ENCODE results near the gene FXR2. TPM values are rescaled to one million over a fixed set of nuclear protein-coding genes. Genes with fewer than 3 reads are reported as not detected.

Gene FXR2
- total and polyA plus RNA-seq, 2 donors (not counting 1 experiment from before 2014, with no cell fraction given): 22.0 to 46.6 TPM

GRCh38 chr17:7633093-7633492, 18.4 kb upstream of the FXR2 start:
- H3K9ac ChIP-seq (ENCODE audit: insufficient read depth, low read length): no peak overlapping the region
- no peak overlapping the region for H3K27ac ChIP-seq (ENCODE audit: insufficient read depth, low read length)
- no peak overlapping the region for H2AFZ ChIP-seq (ENCODE audit: low read length)
- H3K79me2 ChIP-seq (ENCODE audit: control insufficient read depth, insufficient read depth, low read length): no peaks in the 10 kb centered on the region
- no peak overlapping the region for H3K4me3 ChIP-seq (replicated peaks in 1 of 4; ENCODE audit: control extremely low read depth in 1 of 4, insufficient read depth in 1 of 4, low read depth in 3 of 4, low read length in 4 of 4)
- no peaks in the 10 kb centered on the region for H4K20me1 ChIP-seq (ENCODE audit: control insufficient read depth, extremely low read depth, insufficient read depth, low read length)
- DNase-seq (ENCODE audit: low read depth in 2 of 2): no peak
- no peaks in the 10 kb centered on the region for H3K9me3 ChIP-seq (ENCODE audit: control insufficient read depth, insufficient read depth, low read depth, low read length)
- H3K4me2 ChIP-seq (ENCODE audit: extremely low read depth, insufficient read depth, low read length): no peak overlapping the region
- TF ChIP-seq EZH2 (IDR thresholded peaks at IDR 0.05; ENCODE audit: low read length, missing control alignments): no peak
- TF ChIP-seq CTCF (conservative IDR thresholded peaks at IDR 0.05 in 1 of 2, IDR thresholded peaks at IDR 0.05 in 1 of 2; ENCODE audit: low read depth in 1 of 2, low read length in 2 of 2): no peak
- no peaks in the 10 kb centered on the region for H3K27me3 ChIP-seq (ENCODE audit: control insufficient read depth, insufficient read depth, low read length)
- H3K36me3 ChIP-seq (ENCODE audit: control insufficient read depth, insufficient read depth, low read length): no peaks in the 10 kb centered on the region
- no peaks in the 10 kb centered on the region for H3K4me1 ChIP-seq (ENCODE audit: control insufficient read depth, extremely low read depth, insufficient read depth, low read length)

GRCh38 chr17:7632492-7632894, 17.8 kb upstream of the FXR2 start:
- Histone ChIP-seq H3K79me2 (ENCODE audit: control insufficient read depth, insufficient read depth, low read length) (no peaks in the 10 kb centered on the region), H3K27ac (ENCODE audit: insufficient read depth, low read length) (no peak overlapping the region), H3K27me3 (ENCODE audit: control insufficient read depth, insufficient read depth, low read length) (no peaks in the 10 kb centered on the region), H3K9ac (ENCODE audit: insufficient read depth, low read length) (no peak overlapping the region), H3K4me1 (ENCODE audit: control insufficient read depth, extremely low read depth, insufficient read depth, low read length) (no peaks in the 10 kb centered on the region), H3K4me2 (ENCODE audit: extremely low read depth, insufficient read depth, low read length) (no peak overlapping the region), H2AFZ (ENCODE audit: low read length) (peak overlapping the region; percentile 6), H3K9me3 (ENCODE audit: control insufficient read depth, insufficient read depth, low read depth, low read length) (no peaks in the 10 kb centered on the region), H3K36me3 (ENCODE audit: control insufficient read depth, insufficient read depth, low read length) (no peaks in the 10 kb centered on the region), H3K4me3 (replicated peaks in 1 of 4; ENCODE audit: control extremely low read depth in 1 of 4, insufficient read depth in 1 of 4, low read depth in 3 of 4, low read length in 4 of 4) (no peak overlapping the region), H4K20me1 (ENCODE audit: control insufficient read depth, extremely low read depth, insufficient read depth, low read length) (no peaks in the 10 kb centered on the region)
- TF ChIP-seq CTCF (conservative IDR thresholded peaks at IDR 0.05 in 1 of 2, IDR thresholded peaks at IDR 0.05 in 1 of 2; ENCODE audit: low read depth in 1 of 2, low read length in 2 of 2): peak; percentile 58 to 71
- no peak for TF ChIP-seq EZH2 (IDR thresholded peaks at IDR 0.05; ENCODE audit: low read length, missing control alignments)
- peak; percentile 36 to 64 for DNase-seq (ENCODE audit: low read depth in 2 of 2)

- Histone ChIP-seq H3K36me3 (ENCODE audit: control insufficient read depth, insufficient read depth, low read length) (no peaks in the 10 kb centered on the region), H3K4me3 (replicated peaks in 1 of 4; ENCODE audit: control extremely low read depth in 1 of 4, insufficient read depth in 1 of 4, low read depth in 3 of 4, low read length in 4 of 4) (no peak overlapping the region), H3K4me1 (ENCODE audit: control insufficient read depth, extremely low read depth, insufficient read depth, low read length) (peaks cover 2% of the 10 kb centered on the region), H2AFZ (ENCODE audit: low read length) (no peak overlapping the region), H4K20me1 (ENCODE audit: control insufficient read depth, extremely low read depth, insufficient read depth, low read length) (no peaks in the 10 kb centered on the region), H3K9ac (ENCODE audit: insufficient read depth, low read length) (no peak overlapping the region), H3K27ac (ENCODE audit: insufficient read depth, low read length) (no peak overlapping the region), H3K79me2 (ENCODE audit: control insufficient read depth, insufficient read depth, low read length) (peaks cover 6% of the 10 kb centered on the region), H3K9me3 (ENCODE audit: control insufficient read depth, insufficient read depth, low read depth, low read length) (no peaks in the 10 kb centered on the region), H3K4me2 (ENCODE audit: extremely low read depth, insufficient read depth, low read length) (no peak overlapping the region), H3K27me3 (ENCODE audit: control insufficient read depth, insufficient read depth, low read length) (no peaks in the 10 kb centered on the region)
- TF ChIP-seq CTCF (conservative IDR thresholded peaks at IDR 0.05 in 1 of 2, IDR thresholded peaks at IDR 0.05 in 1 of 2; ENCODE audit: low read depth in 1 of 2, low read length in 2 of 2) (no peak), EZH2 (IDR thresholded peaks at IDR 0.05; ENCODE audit: low read length, missing control alignments) (no peak)
- DNase-seq (ENCODE audit: low read depth in 2 of 2): no peak
These were observed 17.0 kb upstream of the FXR2 start for GRCh38 chr17:7631398-7632380.
